ENCODE measurements around the gene SPATA31D3. TPM values are rescaled to one million over a fixed set of nuclear protein-coding genes. Genes with fewer than 3 reads are reported as not detected.

SPATA31D3 gene
- polyA plus RNA-seq, 3 donors = not detected

DNA sequence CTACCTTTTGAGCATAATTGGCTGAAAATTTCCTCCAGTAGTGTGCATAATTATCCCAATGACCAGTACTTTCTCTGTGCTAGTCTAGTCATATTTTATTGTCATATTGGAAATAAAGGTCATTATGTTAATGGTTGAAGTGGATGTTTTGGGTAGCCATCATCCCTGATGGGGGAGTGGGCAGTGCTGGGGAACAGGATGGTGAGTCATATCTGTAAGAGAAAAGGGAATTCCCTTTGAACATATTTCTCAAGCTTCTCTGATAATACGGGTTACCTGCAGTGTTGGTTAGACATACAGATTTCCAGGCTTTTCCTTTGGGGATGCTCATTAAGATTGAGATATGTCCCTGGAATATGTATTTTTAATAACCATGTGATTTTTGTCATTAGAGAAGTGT, 48.4 kb upstream of the SPATA31D3 start:
- TF ChIP-seq CTCF (IDR thresholded peaks at IDR 0.05) = no peak

DNA sequence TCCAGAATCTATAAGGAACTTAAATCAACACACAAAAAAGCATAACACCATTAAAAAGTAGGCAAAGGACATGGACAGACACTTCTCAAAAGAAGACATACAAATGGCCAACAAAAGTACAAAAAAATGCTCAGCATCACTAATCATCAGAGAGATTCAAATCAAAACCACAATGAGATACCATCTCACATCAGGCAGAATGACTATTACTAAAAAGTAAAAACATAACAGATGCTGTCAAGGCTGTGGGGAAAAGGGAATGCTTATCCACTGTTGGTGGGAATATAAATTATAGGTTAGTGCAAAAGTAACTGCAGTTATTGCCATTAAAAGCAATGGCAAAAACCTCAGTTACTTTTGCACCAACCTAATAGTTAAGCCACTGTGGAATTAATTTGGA, 47.2 kb upstream of the SPATA31D3 start:
- TF ChIP-seq CTCF (IDR thresholded peaks at IDR 0.05) = no peak
- Histone ChIP-seq H3K9ac (ENCODE audit: insufficient read depth, low read length, poor library complexity, severe bottlenecking) (no peak overlapping the region), H3K9me3 (replicated peaks in 1 of 2; ENCODE audit: control insufficient read depth in 1 of 2, insufficient read depth in 1 of 2, low read length in 2 of 2) (no peaks in the 10 kb centered on the region), H3K36me3 (replicated peaks in 1 of 2; ENCODE audit: control insufficient read depth in 1 of 2, insufficient read depth in 2 of 2, low read length in 2 of 2) (no peaks in the 10 kb centered on the region), H3K79me2 (ENCODE audit: insufficient read depth, low read length) (no peaks in the 10 kb centered on the region), H3K4me1 (ENCODE audit: control insufficient read depth in 1 of 2, insufficient read depth in 2 of 2, low read length in 2 of 2) (no peaks in the 10 kb centered on the region), H3K4me3 (replicated peaks in 1 of 3; ENCODE audit: low read depth in 2 of 3, low read length in 3 of 3) (no peak overlapping the region), H3K27me3 (ENCODE audit: control insufficient read depth in 2 of 2, insufficient read depth in 2 of 2, low read length in 2 of 2) (no peaks in the 10 kb centered on the region), H3K4me2 (replicated peaks; ENCODE audit: extremely low read depth, low read length, poor library complexity, severe bottlenecking) (no peak overlapping the region), H3K27ac (ENCODE audit: low read depth in 1 of 2, low read length in 2 of 2) (no peak overlapping the region), H2AFZ (ENCODE audit: insufficient read depth, low read depth, low read length, poor library complexity, severe bottlenecking) (no peak overlapping the region), H4K20me1 (ENCODE audit: insufficient read depth, low read length) (no peaks in the 10 kb centered on the region)
- Mint-ChIP-seq H3K4me3 (no peak overlapping the region), H3K27ac (no peak overlapping the region), H3K36me3 (no peaks in the 10 kb centered on the region), H3K4me1 (no peaks in the 10 kb centered on the region), H3K27me3 (ENCODE audit: low read depth in 3 of 3) (peaks cover 0 to 2% (median 0%) of the 10 kb centered on the region in 3 donors), H3K9me3 (peaks cover 4 to 16% (median 7%) of the 10 kb centered on the region in 7 donors)
- no peak for DNase-seq
- intact Hi-C loops (cut with micrococcal nuclease) = no loop called here

More for the DNA sequence above, 48.4 kb upstream of the SPATA31D3 start:
- Histone ChIP-seq H3K9me3 (replicated peaks in 1 of 2; ENCODE audit: control insufficient read depth in 1 of 2, insufficient read depth in 1 of 2, low read length in 2 of 2) (no peaks in the 10 kb centered on the region), H3K9ac (ENCODE audit: insufficient read depth, low read length, poor library complexity, severe bottlenecking) (no peak overlapping the region), H3K79me2 (ENCODE audit: insufficient read depth, low read length) (no peaks in the 10 kb centered on the region), H3K27ac (ENCODE audit: low read depth in 1 of 2, low read length in 2 of 2) (no peak overlapping the region), H2AFZ (ENCODE audit: insufficient read depth, low read depth, low read length, poor library complexity, severe bottlenecking) (no peak overlapping the region), H3K4me1 (ENCODE audit: control insufficient read depth in 1 of 2, insufficient read depth in 2 of 2, low read length in 2 of 2) (no peaks in the 10 kb centered on the region), H3K4me3 (replicated peaks in 1 of 3; ENCODE audit: low read depth in 2 of 3, low read length in 3 of 3) (no peak overlapping the region), H3K27me3 (ENCODE audit: control insufficient read depth in 2 of 2, insufficient read depth in 2 of 2, low read length in 2 of 2) (no peaks in the 10 kb centered on the region), H3K4me2 (replicated peaks; ENCODE audit: extremely low read depth, low read length, poor library complexity, severe bottlenecking) (no peak overlapping the region), H3K36me3 (replicated peaks in 1 of 2; ENCODE audit: control insufficient read depth in 1 of 2, insufficient read depth in 2 of 2, low read length in 2 of 2) (no peaks in the 10 kb centered on the region), H4K20me1 (ENCODE audit: insufficient read depth, low read length) (no peaks in the 10 kb centered on the region)
- no peak overlapping the region for H3K4me3 Mint-ChIP-seq
- intact Hi-C loops (cut with micrococcal nuclease) = no loop called here
- H3K4me1 Mint-ChIP-seq = no peaks in the 10 kb centered on the region
- no peak overlapping the region for H3K27ac Mint-ChIP-seq
- no CpG with 5 or more reads among the region's 1 CpG for WGBS (ENCODE audit: insufficient coverage)
- peaks cover 0 to 2% (median 0%) of the 10 kb centered on the region in 3 donors for H3K27me3 Mint-ChIP-seq (ENCODE audit: low read depth in 3 of 3)
- H3K36me3 Mint-ChIP-seq = no peaks in the 10 kb centered on the region
- DNase-seq = no peak
- H3K9me3 Mint-ChIP-seq = peaks cover 4 to 16% (median 7%) of the 10 kb centered on the region in 7 donors
